Measurements from ENCODE around the gene HIVEP1.

The HIVEP1 gene

DNA sequence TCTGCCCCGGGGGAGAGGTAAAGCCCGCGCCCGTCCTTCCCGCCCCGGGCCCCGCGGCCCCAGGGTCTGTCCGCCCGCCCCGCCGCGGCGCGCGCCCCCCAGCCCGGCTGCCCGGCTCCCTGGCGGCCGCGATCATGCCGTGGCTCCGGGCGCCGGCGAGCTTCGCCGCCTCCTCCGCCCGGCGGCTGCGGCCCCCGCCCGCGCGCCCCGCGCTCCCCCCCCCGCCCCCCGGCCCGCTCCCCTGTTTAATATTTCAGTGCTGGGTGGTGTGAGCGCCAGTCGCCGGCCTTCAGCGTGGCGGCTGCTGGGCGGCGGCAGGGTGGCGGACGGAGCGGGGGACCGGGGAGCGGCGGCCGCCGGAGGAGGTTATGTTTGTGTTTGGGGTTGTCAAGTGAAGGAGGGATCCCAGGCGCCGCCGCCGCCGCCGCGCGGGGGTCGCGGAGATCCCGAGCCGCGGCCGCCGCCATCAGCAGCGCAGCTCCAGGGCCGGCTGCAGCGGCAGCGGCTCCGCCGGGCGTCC lies at the start of gene HIVEP1:
Gene HIVEP1 (plus strand): TSS at position 275 of the 520 bp plus-strand sequence. CDS start 3,317 bp downstream, outside the sequence.
- H3K4me3 ChIP-seq (ENCODE audit: low read depth, low read length), result peak within 1 kb of the TSS; percentile 61

DNA sequence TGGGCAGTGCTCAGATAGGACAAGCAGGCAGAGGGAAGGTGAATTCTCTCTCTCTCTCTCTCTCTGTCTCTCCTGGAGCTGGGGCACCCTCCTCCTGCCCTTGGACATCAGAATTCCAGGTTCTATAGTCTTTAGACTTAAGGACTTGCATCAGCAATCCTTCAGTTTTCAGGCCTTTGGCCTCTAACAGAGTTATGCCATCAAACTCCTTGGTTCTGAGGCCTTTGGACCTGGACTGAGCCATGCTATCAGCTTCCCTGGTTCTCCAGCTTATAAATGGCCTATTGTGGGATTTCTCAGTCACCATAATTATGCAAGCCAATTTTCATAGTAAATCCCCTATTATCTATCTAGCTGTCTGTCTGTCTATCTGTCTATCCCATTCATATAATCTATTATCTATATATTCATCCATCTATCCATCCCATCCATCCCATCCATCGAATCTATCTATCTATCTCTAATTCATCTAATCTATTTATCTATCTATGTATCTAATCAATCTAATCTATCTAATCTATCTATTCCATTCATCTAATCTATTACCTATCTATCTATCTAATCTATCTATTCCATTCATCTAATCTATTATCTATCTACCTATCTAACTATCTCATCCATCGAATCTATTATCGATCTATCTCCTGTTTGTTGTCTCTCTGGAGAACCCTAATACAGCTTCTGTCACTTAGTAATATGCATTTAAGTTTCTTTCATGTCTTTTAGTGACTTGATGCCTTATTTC lies 48.2 kb upstream of the HIVEP1 start:
- H3K4me3 ChIP-seq (ENCODE audit: low read depth, low read length), result no peak overlapping the region

DNA sequence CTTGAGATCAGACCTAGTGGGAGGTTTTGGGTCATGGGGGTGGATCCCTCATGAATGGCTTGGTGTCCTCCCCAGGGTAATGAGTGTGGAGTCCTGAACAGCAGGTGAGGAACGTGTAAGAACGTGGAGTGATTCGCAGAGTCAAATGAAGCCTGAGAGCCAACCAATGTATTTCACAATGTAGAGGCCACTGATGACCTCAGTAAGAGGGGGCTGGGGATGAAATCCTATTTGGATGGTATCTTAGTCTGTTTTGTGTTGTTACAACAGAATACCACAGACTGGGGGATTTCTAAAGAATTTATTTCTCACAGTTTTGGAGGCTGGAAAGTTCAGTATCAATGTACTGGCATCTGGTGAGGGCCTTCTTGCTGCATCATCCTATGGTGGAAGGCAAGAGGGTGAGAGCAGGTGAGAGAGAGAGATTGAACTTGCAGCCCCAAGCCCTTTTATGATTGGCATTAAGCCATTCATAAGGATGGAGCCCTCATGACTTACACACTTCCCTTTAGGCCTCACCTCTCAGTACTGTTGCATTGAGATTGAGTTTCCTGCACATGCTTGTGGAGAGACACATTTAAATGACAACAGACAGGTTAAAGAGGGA lies 47.3 kb upstream of the HIVEP1 start:
- H3K4me3 ChIP-seq (ENCODE audit: low read depth, low read length), result no peak overlapping the region

DNA sequence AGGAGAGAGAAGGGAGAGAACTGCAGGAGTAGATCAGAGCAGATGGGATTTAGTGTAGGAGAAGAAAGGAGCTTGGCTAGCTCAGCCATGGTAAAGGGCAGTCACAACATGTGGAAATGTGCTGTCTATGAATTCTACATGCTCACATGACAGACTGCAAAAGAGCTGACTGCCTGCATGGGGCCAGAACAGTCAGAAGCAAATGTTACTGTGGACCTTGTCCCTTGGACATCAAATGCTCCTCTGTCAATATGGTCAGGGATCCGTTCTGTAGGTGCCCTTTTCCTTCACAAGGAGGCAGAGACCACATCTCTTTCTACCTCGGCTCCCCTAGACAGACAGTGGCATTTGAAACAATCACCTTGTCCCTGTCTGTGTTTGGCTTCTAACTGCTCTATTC lies 46.6 kb upstream of the HIVEP1 start:
- no peak overlapping the region for H3K4me3 ChIP-seq (ENCODE audit: low read depth, low read length)

DNA sequence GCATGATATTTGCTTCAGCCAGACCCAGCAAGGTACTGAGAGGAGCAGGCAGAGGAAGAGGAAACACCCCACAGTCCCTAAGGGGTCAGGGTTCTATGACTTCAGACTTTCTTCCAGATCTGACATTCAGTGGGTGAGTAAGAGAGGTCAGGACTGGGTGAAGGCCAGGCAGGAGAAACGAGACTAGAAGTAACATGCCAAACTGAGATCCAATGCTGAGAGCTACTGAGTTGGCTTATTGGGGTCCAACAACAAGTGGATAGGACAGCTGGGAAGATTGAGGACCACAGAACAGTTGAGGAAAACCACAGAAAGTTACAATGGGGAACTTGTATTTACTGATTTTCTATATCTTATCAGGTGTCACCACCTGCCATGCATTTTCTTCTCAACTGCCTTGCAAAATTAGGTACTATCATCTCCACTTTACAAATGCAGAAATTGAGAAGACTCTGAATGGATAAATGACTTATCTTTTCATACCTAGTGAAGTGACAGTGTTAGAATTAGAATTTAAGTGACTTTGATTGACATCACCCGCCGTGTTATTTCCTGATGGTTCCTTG lies 43.8 kb upstream of the HIVEP1 start:
- H3K4me3 ChIP-seq (ENCODE audit: low read depth, low read length), result no peak overlapping the region

DNA sequence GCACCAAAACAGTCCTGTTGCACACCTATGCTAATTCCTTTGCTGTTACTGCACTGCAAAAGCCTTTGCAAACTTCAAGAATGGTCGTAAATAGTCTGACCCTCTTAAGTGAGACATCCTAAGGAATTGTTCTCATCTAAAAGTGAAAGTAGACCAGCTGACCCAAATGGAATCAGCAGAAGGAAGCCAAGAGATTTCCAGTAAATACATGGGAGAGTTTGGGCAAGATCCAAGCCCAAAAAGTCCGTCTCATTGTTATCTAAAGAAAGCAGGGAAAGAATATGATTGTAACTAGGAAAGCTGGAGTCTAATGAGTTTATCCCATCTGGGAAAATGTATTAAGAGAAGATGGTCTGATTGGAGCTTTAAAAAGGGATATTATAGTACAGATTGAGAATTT lies 43.0 kb upstream of the HIVEP1 start:
- H3K4me3 ChIP-seq (ENCODE audit: low read depth, low read length), result no peak overlapping the region

DNA sequence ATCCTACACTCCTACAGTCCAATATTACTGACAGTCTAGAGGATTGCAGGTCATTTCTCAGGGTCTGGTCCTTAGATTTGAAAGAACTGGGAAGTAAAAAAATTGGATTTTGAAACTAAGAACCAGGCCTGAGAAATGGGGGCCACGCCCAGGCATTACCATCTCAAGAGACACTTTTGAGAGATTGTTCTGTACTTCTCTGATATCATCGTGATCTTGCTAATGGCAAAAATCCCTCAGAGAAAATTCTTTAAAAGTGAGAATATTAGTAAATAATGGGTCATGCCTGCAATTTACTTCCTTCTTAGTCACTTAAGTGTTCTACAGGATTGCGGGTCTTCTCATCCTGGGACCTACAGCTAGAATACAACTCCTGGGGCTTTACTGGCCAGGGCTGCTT lies 42.0 kb upstream of the HIVEP1 start:
- no peak overlapping the region for H3K4me3 ChIP-seq (ENCODE audit: low read depth, low read length)

DNA sequence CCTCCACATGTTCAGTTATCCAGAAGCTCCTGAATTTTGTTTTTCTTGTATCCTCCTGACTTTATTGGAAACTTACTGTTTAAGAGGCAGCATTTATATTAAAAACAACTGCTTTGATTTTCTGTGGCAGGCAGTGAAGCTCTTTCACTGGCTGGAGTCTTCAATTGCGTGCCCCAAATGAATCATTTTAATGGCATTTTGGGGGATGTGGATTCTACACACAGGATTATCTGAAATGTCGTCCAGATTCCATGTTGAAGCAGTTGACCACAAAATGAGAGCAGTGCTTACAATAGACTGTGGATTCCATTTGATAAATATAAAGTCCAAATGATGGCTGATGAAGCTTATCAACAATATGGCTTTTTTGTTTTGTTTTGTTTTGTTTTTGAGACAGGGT lies 41.0 kb upstream of the HIVEP1 start:
- no peak overlapping the region for H3K4me3 ChIP-seq (ENCODE audit: low read depth, low read length)

DNA sequence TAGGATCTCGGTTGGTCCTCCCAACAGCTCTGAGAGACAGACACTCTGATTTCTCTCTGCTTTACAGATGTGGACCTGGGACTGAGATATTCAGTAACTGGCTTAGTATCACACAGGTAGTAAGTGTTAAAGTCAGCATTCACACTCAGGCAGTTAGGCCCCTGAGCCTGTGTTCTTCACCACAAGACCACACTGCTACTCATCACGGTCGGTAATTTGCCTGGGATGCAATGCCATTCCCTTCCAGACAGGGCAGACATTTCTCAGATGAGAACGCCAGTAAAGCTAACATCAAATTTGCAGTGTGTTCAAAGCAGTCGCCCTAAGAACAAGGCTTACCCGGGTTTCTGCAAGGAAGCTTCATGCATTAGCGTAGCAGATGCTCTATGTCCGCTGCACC lies 39.8 kb upstream of the HIVEP1 start:
- H3K4me3 ChIP-seq (ENCODE audit: low read depth, low read length), result no peak overlapping the region

DNA sequence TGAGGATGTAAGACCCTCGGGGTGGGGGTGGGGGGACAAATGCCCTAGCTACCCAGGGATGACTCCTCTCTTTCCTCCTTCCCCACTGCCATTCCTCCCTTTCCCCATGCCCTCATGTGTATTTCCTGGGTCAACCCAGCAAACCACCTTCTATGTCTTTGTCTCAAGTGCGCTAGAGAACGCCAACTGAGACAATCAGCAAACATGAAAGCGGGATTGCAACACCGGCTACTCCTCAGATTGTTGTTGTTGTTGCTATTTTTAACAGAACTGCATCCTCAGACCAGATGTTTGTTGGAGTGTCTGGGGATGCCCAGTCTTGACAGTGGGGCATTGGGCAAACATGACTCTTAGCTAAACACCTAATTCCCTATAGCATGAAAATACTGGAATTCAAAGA lies 39.3 kb upstream of the HIVEP1 start:
- H3K4me3 ChIP-seq (ENCODE audit: low read depth, low read length), result no peak overlapping the region

DNA sequence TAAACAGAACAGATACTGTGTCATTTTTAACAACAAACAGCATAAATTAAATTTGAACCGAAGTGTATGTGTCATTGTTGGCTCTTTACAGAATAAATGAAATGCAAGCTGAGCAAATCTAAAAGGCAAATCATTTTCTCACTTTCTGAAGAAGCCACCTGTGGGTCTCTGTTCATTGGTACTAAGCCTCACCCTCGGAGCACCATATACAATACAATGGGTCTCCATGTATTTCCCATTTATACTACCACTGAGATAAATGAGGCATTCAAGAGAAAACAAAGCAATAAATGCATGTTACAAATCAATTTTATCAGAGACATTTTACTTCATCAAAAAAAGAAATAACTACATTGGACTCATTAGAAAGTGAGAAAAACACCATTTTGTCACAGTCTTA lies 38.9 kb upstream of the HIVEP1 start:
- H3K4me3 ChIP-seq (ENCODE audit: low read depth, low read length), result no peak overlapping the region

DNA sequence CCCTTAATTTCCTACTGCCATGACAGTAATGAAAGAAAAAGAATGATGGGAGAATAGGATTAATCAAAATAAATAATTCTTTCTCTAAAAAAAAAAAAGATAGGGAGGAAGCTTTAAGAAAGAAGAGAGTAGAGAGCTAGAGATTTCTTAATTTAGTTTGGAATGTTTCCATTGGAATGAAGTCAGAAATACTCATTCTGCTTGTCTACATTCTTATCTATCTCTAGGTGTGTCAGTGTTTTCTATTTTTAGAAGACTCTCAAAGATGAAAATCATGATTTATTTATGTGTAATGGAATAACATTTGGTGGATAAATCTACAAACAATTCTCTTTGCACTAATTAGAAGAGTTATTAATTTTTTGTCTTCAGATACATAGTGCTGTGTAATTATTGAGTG lies 38.0 kb upstream of the HIVEP1 start:
- H3K4me3 ChIP-seq (ENCODE audit: low read depth, low read length), result no peak overlapping the region

DNA sequence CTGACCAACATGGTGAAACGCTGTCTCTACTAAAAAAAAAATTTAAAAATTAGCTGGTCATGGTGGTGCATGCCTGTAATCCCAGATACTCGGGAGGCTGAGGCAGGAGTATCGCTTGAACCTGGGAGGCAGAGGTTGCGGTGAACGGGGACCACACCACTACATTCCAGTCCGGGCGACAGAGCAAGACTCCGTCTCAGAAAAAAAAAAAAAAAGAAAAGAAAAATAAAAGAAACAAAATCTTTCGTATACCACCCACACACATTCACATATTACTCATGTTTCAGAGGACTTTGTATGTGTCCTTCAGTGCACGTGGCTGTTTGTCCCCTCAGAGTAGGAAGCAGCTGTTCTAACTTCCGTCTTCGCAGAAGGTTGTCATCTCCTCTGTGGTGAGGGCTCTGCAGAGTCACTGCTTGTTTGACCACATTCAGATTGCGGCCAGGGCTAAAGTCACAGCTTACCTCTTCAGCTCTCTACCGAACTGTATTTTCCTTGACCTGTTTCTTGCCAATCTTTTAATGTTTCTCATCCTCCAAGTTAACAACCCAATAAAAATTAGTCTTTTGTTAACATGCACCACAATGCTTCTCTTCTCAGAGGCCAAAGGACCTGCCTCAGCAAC lies 36.6 kb upstream of the HIVEP1 start:
- H3K4me3 ChIP-seq (ENCODE audit: low read depth, low read length), result no peak overlapping the region

DNA sequence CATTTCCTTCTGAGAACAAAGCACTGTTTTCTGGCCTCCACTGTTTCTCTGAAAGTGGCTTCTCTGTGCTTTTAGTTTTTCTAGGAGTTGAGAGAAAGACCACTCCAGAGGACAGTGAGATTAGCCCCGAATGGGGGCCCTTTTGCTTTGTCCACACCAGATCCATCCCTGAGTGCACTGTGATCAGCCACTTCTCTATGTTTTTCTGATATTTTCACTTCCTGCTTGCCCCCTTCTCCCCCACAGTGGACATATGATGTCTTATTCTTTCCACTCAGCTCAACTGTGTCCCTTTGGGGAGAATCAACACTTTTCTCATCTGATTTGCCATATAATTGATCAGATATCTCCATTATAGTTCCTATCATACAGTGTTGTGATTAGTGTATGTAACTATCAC lies 35.6 kb upstream of the HIVEP1 start:
- no peak overlapping the region for H3K4me3 ChIP-seq (ENCODE audit: low read depth, low read length)

DNA sequence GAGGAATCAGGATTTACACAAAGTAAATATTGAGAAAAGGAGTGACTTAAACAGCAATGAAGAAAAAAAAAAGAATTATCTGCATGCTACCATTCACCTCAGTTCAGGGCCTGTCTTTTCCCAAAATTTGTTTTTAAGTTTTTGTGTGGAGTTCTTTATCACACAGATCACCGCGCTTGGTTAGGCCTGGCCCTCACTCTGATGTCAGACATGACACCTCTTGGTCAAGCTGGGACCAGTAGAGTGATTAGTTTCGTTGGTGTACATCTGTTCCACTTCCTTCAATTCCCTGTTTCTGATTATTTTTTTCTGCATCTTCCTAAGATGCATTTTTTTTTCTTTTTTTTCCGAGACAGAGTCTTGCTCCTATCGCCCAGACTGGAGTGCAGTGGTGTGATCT lies 34.9 kb upstream of the HIVEP1 start:
- no peak overlapping the region for H3K4me3 ChIP-seq (ENCODE audit: low read depth, low read length)

DNA sequence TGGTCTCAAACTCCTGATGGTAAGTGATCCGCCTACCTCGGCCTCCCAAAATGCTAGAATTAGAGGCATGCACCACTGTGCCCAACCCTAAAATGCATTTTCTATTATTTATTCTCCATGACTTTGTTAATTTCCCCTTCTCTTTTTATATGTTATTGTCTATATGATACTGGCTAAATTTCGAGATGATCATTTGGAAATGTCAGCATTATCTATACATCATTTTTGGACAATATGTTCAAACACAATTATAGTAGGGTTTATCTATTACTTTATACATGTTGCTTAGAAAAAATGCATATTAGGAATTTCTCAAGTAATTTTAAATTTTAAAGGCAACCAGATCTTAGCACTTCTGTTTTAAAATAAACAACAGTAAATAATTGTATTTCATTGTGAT lies 34.4 kb upstream of the HIVEP1 start:
- no peak overlapping the region for H3K4me3 ChIP-seq (ENCODE audit: low read depth, low read length)

DNA sequence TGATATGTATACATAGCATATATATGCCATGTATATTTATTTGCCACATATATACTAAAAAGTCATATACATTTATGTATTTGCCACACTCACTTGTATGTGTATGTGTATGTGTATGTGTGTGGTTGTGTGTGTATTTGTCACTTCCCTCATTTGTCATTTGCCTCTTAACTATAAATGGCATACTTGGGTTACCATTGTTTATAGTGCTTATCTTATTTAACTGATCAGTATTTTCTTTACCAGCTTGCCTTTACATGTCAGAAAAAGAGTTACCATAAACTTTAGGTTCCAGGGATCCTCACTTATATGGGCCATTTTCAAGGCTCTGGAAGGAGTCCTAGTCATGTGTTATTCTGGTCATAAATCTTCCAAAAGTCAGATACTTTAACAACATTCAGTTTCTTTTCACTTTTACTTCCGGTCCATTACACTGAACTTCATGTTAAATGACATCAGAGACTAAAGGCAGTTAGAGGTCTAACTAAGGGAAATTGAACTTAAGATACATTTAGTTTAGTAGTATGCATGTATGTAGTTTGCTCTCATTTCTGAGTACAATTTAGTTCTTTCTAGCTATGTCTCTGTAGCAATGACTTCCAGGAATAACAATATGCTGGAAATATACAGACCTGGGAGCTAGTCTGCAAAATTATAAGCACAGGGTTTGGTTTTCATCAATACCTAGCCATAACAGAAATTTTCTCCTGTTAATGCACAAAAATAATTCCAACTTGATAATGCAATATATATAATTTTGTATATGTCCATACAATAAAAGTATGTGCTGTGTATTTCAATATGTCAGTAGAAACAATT lies 33.7 kb upstream of the HIVEP1 start:
- no peak overlapping the region for H3K4me3 ChIP-seq (ENCODE audit: low read depth, low read length)

DNA sequence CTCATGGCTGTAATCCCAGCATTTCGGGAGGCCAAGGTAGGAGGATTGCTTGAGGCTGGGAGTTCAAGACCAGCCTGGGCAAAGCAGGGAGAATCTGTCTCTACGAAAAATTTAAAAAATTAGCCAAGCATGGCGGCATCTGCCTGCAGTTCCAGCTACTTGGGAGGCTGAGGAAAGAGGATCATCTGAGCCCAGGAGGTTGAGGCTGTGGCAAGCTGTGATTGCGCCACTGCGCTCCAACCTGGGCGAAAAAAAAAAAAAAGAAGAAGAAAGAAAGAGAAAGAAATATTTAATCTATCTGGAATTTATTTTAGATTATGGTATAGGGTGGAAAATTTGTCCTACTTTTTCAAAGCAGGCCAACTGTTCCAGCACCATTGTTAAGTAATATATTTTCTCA lies 32.2 kb upstream of the HIVEP1 start:
- no peak overlapping the region for H3K4me3 ChIP-seq (ENCODE audit: low read depth, low read length)

DNA sequence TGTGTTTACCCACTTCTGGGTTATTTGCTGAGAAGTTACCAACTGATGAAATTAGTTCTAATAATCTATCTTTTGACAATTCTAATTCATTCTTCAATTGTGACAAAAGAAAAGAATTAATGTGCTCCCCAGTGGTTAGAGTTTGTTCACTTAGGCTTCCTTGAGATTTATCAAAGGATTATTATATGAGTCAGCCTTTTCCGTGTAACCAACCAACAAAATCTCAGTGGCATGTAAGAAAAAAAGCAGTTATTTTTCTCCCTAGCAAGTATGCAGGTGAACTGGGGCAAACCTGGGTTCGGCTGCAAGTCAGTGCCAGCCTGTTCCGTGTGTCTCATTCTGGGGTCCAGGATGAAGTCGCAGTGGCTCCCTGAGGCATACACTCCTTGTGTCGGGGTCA lies 28.8 kb upstream of the HIVEP1 start:
- no peak overlapping the region for H3K4me3 ChIP-seq (ENCODE audit: low read depth, low read length)

DNA sequence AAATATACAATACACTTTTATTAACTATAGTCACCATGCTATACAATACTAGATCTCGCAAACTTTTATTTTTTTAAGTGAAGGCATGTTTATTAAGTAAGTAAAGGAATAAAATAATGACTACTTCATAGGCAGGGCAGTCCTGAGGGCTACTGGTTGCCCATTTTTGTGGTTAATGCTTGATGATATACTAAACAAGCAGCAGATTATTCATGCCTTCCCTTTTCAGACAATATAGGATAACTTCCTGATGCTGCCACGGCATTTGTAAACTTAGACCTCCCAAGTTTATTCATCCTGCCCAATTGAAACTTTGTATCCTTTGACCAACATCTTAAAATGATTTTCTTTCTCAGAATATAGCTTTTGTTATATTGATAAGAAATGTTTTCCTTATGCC lies 24.7 kb upstream of the HIVEP1 start:
- H3K4me3 ChIP-seq (ENCODE audit: low read depth, low read length), result no peak overlapping the region

DNA sequence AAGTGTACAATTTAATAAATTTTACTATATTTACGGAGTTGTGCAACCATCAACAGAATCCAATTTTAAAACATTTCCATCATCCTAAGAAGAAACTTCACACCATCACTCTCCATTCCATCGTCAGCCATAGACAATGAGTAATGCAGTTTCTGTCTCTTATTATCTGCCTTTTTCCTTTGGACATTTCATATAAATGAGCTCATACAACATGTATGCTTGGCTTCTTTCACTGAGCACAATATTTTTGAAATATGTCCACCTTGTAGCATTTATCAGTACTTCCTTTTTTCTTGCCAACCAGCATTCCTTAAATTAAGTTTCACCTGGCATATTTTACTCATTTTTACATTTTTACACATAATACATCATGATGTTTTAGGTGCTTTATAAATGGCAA lies 22.7 kb upstream of the HIVEP1 start:
- H3K4me3 ChIP-seq (ENCODE audit: low read depth, low read length), result no peak overlapping the region

Measured in iPS-11a (cell line).